HG03159 (cell line): ENCODE data around the gene CAMTA1.

Experiments used
- ATAC-seq: cut with Tn5 transposase; IDR thresholded peaks from one replicate; pipeline ENCODE4 v1.9.1; 2021; ENCODE audit warnings: mild to moderate bottlenecking, moderate library complexity; ENCODE audit not compliant: unreplicated experiment

CAMTA1 gene

GRCh38 chr1:7630378-7630777 lies 845.1 kb downstream of the CAMTA1 start:
- no peak for ATAC-seq

GRCh38 chr1:7632176-7632575 lies 846.9 kb downstream of the CAMTA1 start:
- no peak for ATAC-seq

- ATAC-seq = no peak
Observed at GRCh38 chr1:7632681-7633080, 847.4 kb downstream of the CAMTA1 start.

GRCh38 chr1:7633506-7634245 lies 848.4 kb downstream of the CAMTA1 start:
- no peak for ATAC-seq

DNA sequence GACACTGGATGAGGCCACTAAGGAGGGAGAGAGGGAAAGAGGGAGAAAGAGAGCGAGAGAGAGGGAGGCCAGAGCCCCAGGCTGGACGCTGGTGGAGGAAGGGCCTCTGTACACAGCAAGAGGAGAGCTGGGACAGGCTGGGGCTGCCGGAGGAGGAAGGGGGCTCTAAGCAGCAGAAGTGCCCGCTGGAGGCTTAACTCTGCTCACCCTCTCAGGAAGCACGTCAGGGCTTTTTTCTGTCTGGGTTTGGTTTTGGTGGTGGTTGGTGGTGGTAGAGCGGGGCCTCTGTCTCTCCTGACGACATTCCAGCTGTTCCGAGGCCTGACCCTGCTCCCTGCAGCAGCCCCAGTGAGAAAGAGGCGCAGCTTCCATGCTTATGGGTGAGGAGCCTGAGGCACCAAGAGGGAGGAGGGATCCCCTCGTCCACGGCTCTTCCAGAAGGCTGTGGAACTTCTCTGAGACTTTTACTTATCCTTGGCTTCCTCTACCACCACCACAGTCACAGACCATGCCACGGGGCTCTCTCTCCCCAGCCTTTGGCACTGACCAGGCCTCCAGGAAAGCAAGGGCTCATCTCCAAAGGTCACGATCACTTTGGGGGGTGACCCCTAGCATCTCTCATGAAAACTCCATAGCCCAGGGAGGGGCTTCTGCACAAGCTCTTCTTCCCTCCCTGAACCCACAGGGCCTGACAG lies 849.4 kb downstream of the CAMTA1 start:
- no peak for ATAC-seq

DNA sequence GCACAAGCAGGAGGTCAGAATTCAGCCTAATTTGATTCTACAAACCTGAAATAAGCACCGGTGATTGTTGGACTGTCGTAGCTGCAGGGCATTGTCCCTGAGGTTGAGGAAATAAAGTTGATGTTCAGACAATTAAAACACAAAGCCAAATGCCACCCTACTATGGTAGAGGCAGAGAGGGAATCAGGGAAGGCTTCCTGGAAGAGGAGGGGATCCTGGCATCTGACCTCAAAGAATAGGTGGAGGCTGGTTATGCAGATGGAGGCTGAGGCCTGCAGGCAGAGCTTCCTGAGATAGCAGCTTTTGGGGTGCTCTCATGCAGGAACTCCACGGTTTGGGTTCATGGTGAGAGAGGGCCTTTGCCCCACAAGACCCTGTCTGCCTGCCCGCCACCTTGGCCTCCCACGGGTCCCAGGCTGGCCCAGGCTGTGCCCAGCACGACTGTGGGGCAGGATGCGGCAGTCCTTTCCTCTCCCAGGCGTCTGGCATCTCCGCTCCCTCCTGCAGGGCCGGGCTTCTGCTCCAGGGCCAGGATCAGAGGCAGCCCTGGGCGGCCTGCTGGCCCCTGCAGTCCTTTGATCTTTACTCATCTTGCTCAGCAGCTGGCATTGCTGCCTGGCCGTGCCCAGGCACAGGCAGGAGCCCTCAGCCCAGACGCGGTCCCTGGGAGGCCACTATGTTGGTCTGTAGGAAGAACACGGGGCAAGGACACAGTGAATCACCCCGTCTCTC lies 851.7 kb downstream of the CAMTA1 start:
- ATAC-seq = no peak

GRCh38 chr1:7638078-7638477 lies 852.8 kb downstream of the CAMTA1 start:
- ATAC-seq = no peak

GRCh38 chr1:7639435-7640131 lies 854.3 kb downstream of the CAMTA1 start:
- no peak for ATAC-seq

GRCh38 chr1:7640350-7640749 lies 855.1 kb downstream of the CAMTA1 start:
- no peak for ATAC-seq

DNA sequence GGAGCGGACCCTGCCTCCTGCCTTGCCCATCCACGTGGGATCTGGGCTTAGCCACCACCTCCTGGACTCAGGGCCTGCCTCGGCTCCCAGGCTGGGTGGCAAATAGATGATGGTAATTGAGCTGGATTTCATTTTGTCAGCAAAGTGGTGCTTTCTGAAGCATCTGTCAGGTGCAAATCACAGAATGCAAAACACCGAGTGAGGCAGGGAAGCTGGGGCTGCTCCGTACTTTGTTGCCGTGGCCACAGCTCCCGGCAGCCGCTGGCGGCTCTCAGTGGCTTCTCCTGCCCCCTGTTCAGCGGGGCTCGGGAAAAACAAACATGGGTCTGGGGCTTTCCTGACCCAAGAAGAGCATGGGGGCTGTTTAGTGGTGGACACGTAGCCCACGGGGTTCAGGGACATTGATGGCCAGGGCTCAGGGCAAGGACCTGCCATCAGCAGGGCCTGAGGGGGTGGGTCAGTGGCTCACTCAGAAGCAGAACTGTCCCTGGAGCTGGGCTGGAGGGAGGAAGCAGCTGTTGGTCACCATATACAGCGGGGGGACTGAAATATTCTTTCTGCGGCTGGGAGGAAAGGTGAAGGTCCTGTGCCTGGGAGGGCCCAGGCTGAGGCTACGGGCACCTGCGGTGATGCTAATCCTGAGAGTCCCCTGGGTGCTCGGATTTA lies 855.8 kb downstream of the CAMTA1 start:
- ATAC-seq = no peak

- ATAC-seq = no peak
Observed at GRCh38 chr1:7641587-7642417, 856.5 kb downstream of the CAMTA1 start.

- no peak for ATAC-seq
Observed at GRCh38 chr1:7642418-7642704, 857.1 kb downstream of the CAMTA1 start.

DNA sequence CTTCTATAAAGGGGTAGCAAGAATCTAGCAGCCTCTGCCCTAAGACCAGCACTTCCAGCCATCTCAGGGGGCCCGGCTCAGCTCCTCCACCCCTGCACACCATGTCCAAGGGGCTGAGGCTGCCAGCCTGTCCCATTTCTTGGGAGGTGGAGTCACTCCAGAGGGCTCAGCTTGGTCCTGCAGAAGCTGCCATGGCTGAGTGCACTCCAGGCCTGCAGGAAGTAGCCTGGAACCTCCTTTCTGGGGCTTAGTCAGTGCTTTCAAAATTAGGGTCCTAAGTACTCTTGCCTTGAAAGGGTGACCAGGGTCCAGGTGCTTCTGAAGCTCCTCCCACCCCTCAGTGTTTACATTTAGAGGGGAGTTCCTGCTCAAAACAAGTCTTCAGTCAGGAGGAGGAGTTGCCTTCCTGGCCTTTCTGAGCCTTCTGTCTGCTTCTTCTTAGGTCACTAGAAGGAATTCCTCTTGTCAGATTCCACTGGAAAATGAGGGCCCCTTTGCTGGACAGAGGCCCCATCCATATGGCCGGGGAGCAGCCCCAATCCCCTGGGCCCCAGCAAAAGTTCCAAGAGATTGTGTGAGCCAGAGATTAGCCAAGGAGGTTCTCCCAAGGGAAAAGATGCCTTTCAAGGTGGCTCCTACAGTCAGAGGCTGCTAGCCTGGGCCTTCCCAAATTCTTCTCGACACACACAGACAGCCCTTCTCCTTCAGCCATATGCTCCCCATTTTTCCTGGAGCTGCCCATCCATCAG lies 857.7 kb downstream of the CAMTA1 start:
- no peak for ATAC-seq

- ATAC-seq = no peak
Observed at GRCh38 chr1:7643530-7643929, 858.3 kb downstream of the CAMTA1 start.

GRCh38 chr1:7644086-7644485 lies 858.8 kb downstream of the CAMTA1 start:
- no peak for ATAC-seq

DNA sequence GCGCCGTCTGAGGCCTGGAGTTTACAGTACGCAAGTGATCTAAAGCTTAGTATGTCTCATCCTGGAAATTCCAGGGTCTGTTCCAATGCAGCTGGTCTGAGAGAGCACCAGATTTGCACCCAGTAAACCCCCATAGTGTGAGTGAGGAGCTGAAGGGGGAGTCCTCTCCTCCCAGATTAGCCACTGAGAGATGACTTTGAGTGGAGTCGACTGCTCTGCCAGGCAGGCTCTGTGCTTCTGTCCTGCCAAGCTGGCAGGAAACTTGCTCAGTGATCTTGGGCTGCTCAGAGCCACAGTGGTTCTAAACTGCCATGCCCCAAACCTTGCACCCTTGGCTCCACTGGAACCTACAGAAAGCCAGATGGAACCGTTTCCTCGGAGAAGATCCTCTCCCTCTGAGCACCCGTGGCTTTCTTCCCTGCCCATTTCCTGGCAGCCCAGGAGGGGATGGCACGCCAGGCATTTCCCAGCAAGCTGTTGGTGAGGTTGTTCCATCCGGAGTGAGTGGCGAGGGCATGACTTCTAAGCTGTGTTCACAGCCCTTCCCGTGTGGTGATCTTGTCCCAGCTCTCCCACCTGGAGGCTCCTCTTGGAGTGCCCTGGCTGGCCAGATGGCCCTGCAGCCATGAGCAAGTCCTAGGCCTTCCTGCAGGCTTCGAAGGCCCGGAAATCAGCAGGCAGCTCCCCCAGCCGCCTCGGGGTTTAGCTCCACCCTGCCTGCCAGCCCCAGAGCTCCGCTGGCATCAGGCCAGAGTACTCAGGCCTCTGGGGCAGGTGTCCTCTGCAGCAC lies 859.9 kb downstream of the CAMTA1 start:
- ATAC-seq = no peak

DNA sequence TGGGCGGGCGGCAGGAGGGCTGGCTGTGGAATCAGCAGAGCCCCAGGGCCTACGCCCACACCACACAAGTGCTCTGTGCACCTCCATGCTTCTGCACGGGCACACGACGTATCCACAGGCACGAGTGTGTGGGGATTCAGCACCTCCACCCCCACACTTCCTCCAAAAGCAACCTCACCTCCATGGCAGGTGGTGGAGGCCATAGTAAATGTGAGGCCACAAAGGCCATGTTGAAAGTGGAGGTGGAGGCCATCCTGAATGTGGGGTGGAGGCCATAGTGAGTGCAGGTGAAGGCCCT lies 860.4 kb downstream of the CAMTA1 start:
- ATAC-seq = no peak

- ATAC-seq = no peak
Observed at GRCh38 chr1:7646164-7646563, 860.9 kb downstream of the CAMTA1 start.
